ENCODE results near the gene SV2C. TPM values are rescaled to one million over a fixed set of nuclear protein-coding genes. Genes with fewer than 3 reads are reported as not detected.

SV2C gene
- total and polyA plus RNA-seq, 8 donors, result 0.13 to 30.8 (median 1.4) TPM; not detected in 2

DNA sequence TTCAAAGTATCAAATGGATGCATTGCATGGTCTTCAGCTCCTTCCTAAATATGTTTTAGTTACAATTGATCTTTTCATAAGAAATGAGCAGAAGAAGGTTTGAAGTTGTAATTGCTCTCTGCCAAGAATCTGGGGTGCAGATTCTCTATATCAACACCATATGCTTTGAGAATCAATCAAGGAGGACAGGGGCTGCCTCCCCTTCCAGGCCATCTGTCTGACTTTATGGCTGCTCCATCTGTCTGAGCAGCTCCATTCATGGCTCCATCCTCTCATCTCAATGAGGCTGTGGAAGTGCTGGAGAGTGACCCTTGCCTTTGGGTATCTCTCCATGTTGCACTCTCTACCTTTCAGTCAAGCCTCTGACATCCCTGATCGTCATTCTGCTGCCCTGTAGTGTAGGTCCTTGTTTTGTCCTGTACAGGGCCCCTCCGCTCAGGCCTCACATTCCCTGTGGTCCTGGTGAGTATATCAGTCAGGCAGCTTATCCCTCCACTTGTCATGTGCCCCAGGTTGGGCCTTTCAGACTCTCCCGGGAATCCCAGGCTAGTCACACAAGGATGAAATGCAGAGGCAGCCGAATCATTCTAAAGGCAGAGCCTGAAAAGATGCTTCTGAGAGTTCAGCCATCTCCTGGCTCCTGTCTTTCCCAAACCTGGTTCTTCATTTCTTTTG lies 14.0 kb upstream of the SV2C start:
- Histone ChIP-seq H3K27me3 (peaks cover 0 to 10% (median 0%) of the 10 kb centered on the region in 3 donors), H3K36me3 (no peaks in the 10 kb centered on the region), H3K27ac (no peak overlapping the region), H3K4me3 (no peak overlapping the region), H3K4me1 (no peaks in the 10 kb centered on the region), H3K9me3 (no peaks in the 10 kb centered on the region)
- 67 to 83% (median 76%) methylated on average over 4 of the region's 4 CpGs for WGBS, 5 donors
- TF ChIP-seq POLR2AphosphoS5 (IDR thresholded peaks at IDR 0.05) (no peak), EP300 (IDR thresholded peaks at IDR 0.05) (no peak), POLR2A (IDR thresholded peaks at IDR 0.05) (no peak)
- TF ChIP-seq, protein P1, sequence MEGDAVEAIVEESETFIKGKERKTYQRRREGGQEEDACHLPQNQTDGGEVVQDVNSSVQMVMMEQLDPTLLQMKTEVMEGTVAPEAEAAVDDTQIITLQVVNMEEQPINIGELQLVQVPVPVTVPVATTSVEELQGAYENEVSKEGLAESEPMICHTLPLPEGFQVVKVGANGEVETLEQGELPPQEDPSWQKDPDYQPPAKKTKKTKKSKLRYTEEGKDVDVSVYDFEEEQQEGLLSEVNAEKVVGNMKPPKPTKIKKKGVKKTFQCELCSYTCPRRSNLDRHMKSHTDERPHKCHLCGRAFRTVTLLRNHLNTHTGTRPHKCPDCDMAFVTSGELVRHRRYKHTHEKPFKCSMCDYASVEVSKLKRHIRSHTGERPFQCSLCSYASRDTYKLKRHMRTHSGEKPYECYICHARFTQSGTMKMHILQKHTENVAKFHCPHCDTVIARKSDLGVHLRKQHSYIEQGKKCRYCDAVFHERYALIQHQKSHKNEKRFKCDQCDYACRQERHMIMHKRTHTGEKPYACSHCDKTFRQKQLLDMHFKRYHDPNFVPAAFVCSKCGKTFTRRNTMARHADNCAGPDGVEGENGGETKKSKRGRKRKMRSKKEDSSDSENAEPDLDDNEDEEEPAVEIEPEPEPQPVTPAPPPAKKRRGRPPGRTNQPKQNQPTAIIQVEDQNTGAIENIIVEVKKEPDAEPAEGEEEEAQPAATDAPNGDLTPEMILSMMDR (IDR thresholded peaks at IDR 0.05), result no peak
- no peak for DNase-seq
- intact Hi-C loops (cut with DNase I; ENCODE audit: low total_unique reads), result no loop called here

DNA sequence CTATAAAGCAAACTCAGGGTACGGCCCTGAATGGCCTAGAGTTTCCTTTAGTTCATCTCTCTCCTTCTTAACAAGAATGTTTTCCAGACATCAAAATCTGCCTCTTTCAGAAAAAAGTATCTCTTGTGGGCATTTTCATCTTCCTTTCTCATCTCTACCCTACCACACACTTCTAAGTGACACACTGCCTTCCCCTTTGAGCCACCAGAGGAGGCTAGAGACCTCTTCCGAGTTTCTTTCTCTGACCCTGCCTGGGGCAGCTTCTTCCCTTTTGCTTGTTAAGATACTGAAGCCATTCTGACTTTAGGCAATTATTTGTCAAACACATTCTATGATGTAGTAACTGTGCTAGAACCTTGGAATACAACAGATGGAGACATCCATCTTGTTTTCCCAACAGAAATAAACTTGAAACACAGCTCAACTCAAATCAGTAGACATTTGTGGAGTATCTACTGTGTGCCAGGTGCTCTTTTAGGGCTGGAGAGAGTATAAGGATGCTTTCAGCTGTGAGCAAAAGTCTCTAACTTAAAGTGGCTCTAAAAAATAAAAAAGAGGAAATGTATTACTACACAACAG lies 8.6 kb upstream of the SV2C start:
- intact Hi-C loops (cut with DNase I; ENCODE audit: low total_unique reads), result loop anchor here (10.0 kb wide), 2 partner anchors 90 to 180 kb away; no protein-coding TSS in a partner anchor

DNA sequence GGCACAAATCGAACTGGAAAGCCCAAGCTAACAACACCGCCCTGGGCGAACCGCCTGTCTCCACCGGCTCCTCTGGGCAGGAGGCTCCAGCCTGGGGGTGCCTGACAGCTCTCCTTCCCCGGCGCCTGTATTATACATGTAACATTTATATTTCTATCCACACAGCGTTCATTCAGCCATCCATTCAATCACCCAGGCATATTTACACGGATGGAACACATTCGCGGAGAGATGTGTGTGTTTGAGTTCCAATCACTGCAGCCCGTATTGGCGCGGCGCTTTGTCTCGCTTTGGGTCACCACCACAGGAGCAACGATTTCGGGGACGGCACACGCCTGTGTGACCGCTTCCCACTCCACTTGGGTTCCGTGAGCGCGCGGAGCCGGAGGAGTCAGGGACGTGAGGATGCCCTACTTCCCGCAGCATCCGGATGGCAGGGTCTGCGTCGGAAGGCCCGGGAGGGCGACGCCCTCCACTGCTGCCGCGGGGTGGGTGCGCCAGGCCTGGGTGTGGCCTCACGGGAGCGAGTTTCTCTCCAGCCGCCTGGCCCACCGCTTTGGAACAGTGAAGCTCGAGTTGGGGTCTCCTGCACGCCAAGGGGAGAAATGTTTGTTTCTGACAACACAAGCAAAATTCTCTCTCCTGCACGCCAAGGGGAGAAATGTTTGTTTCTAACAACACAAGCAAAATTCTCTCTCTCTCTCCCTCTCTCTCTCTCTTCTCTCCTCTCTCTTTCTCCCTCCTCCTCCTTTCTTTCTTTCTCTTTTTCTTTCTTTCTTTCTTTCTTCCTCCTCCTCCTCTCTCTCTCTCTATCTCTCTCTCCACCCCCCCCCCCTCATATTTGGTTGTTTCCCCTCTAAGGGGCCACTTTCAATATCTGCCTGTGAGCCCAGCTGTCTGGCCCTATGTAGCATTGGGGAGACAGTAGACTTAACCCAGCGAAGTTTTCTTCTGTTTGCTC lies 1.1 kb upstream of the SV2C start:
- intact Hi-C loops (cut with DNase I; ENCODE audit: low total_unique reads), result no loop called here
- peaks cover 24 to 87% (median 48%) of the 10 kb centered on the region in 3 donors for H3K27me3 ChIP-seq
- peak in 1 of 2 donors; percentile 20 for DNase-seq

More for the DNA sequence above, 8.6 kb upstream of the SV2C start:
- 35 to 48% (median 42%) methylated on average over 2 of the region's 2 CpGs for WGBS, 5 donors
- DNase-seq, result peak; percentile 34 to 37
- H3K36me3 ChIP-seq, result no peaks in the 10 kb centered on the region
- no peak overlapping the region for H3K4me3 ChIP-seq
- no peaks in the 10 kb centered on the region for H3K4me1 ChIP-seq
- H3K9me3 ChIP-seq, result no peaks in the 10 kb centered on the region
- TF ChIP-seq EP300 (IDR thresholded peaks at IDR 0.05), result no peak
- TF ChIP-seq, protein P1 (IDR thresholded peaks at IDR 0.05), result peak in 5 of 7 experiments; percentile 26 to 64 (median 53)
- H3K27ac ChIP-seq, result no peak overlapping the region
- H3K27me3 ChIP-seq, result peaks cover 0 to 36% (median 0%) of the 10 kb centered on the region in 3 donors

More for the DNA sequence above, 1.1 kb upstream of the SV2C start:
- Histone ChIP-seq H3K9me3 (no peaks in the 10 kb centered on the region), H3K27ac (no peak overlapping the region), H3K4me1 (peaks cover 23 to 40% (median 33%) of the 10 kb centered on the region in 4 donors), H3K36me3 (no peaks in the 10 kb centered on the region), H3K4me3 (peak overlapping the region in 3 of 4 donors; percentile 31 to 55 (median 44))
- WGBS, 5 donors, result 3 to 6% (median 4%) methylated on average over 25 to 45 of the region's 45 CpGs
- no peak for TF ChIP-seq POLR2AphosphoS5 (IDR thresholded peaks at IDR 0.05)
- TF ChIP-seq, protein P1 (IDR thresholded peaks at IDR 0.05), result no peak
- no peak for TF ChIP-seq POLR2A (IDR thresholded peaks at IDR 0.05)
- TF ChIP-seq EP300 (IDR thresholded peaks at IDR 0.05), result no peak
